CD8-positive, alpha-beta memory T cell (primary cell): Measurements from ENCODE around the gene RAD23B. TPM values are rescaled to one million over a fixed set of nuclear protein-coding genes. Genes with fewer than 3 reads are reported as not detected.

Experiments
- CTCF ChIA-PET: fragments of 350-600 bp; sonication (Branson Sonifier 250); formaldehyde crosslinking; loops from one replicate; lab custom pipeline; 2021; ENCODE audit warnings: antibody characterized with exemption; lab: Charles Lee
- POLR2A ChIA-PET: fragments of 350-600 bp; sonication (Branson Sonifier 250); formaldehyde crosslinking; loops from one replicate; lab custom pipeline; 2021; ENCODE audit warnings: antibody characterized with exemption; lab: Charles Lee
- DNase-seq, 5 donors: peaks; one replicate each; pipeline versions ENCODE4 v3.0.0 to v3.0.0-alpha.2; 2020 to 2022; ENCODE audit warnings: mixed read lengths in 1 of 5
- H3K27ac ChIP-seq: one replicate; pipeline ENCODE4 v1.7.0; 2013; ENCODE audit warnings: low read depth, mild to moderate bottlenecking, low read length, moderate library complexity
- H3K27me3 ChIP-seq: 2 replicates; pipeline ENCODE4 v1.7.0; 2013; ENCODE audit warnings: low read length, mild to moderate bottlenecking; ENCODE audit not compliant: insufficient read depth, poor library complexity, severe bottlenecking
- H3K36me3 ChIP-seq: 2 replicates; pipeline ENCODE4 v1.7.0; 2013; ENCODE audit warnings: mild to moderate bottlenecking, low read length, moderate library complexity; ENCODE audit not compliant: insufficient read depth
- H3K4me1 ChIP-seq: 2 replicates; pipeline ENCODE4 v1.7.0; 2013; ENCODE audit warnings: mild to moderate bottlenecking, low read length, moderate library complexity; ENCODE audit not compliant: insufficient read depth
- H3K4me3 ChIP-seq: 2 replicates; pipeline ENCODE4 v1.7.0; 2013; ENCODE audit warnings: mild to moderate bottlenecking, low read length
- H3K9me3 ChIP-seq: 2 replicates; pipeline ENCODE4 v1.7.0; 2013; ENCODE audit warnings: mild to moderate bottlenecking, low read length
- H3K27ac Mint-ChIP-seq, 8 donors: one replicate each; pipeline ENCODE4 v1.8.0; 2020 to 2021; ENCODE audit warnings: mixed read lengths in 8 of 8, mild to moderate bottlenecking in 6 of 8, inconsistent platforms in 3 of 8, moderate library complexity in 3 of 8
- H3K27me3 Mint-ChIP-seq, 2 donors: one replicate each; pipeline ENCODE4 v1.8.0; 2020 to 2021; ENCODE audit warnings: mixed read lengths in 2 of 2, mild to moderate bottlenecking in 1 of 2, moderate library complexity in 1 of 2
- H3K36me3 Mint-ChIP-seq, 3 donors: one replicate each; pipeline ENCODE4 v1.8.0; 2020 to 2021; ENCODE audit warnings: mixed read lengths in 3 of 3, inconsistent platforms in 1 of 3, mild to moderate bottlenecking in 1 of 3
- H3K4me1 Mint-ChIP-seq, 3 donors: one replicate each; pipeline ENCODE4 v1.8.0; 2020 to 2021; ENCODE audit warnings: mixed read lengths in 3 of 3, inconsistent platforms in 1 of 3, mild to moderate bottlenecking in 1 of 3
- H3K4me3 Mint-ChIP-seq, 7 donors: one replicate each; pipeline ENCODE4 v1.8.0; 2020 to 2021; ENCODE audit warnings: mixed read lengths in 7 of 7, mild to moderate bottlenecking in 6 of 7, moderate library complexity in 4 of 7, inconsistent platforms in 2 of 7
- H3K9me3 Mint-ChIP-seq, 5 donors: one replicate each; pipeline ENCODE4 v1.8.0; 2020 to 2022; ENCODE audit warnings: mixed read lengths in 5 of 5, mild to moderate bottlenecking in 3 of 5, moderate library complexity in 2 of 5, inconsistent platforms in 1 of 5
- polyA plus RNA-seq: library from polyadenylated mRNA; unstranded; fragments of 300-500 nt; fragmentation: Illumina TruSeq; gene quantifications from one replicate; pipeline ENCODE4 v1.2.3, GENCODE V29; 2021
- total RNA-seq, 2 experiments: library from RNA; stranded (reverse); gene quantifications; one replicate each; pipeline ENCODE4 v1.2.3, GENCODE V29; 2021

The RAD23B gene
- total and polyA plus RNA-seq, 3 experiments from 2014 or later: 12.1 to 150 (median 146) TPM

DNA sequence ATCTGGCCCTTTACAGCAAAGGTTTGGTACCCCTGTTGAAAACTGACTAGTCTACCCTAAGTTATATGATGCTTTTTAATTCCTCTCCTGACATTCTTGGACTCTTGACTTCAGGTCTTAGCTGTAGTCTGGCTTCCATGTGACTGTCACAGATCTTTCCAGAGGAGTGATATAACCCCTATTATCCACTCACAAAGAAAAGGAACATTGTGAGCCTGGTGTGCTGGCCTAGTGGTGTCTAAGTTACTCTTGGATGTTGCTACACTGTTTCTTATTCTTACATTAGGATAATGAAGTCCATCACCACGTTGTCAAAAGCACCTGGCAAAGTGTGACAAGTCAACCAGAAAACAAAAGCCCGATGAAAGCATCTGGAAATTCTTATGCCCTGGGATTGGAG is 49.8 kb downstream of the RAD23B start:
- POLR2A ChIA-PET: no interaction called here
- H3K27ac Mint-ChIP-seq: peak overlapping the region in 1 of 8 donors; percentile 17
- CTCF ChIA-PET: interaction anchor here (1.2 to 2.2 kb wide), 2 partner anchors 8 to 10 kb away, joined by 3 to 10 read pairs; no protein-coding TSS in a partner anchor

DNA sequence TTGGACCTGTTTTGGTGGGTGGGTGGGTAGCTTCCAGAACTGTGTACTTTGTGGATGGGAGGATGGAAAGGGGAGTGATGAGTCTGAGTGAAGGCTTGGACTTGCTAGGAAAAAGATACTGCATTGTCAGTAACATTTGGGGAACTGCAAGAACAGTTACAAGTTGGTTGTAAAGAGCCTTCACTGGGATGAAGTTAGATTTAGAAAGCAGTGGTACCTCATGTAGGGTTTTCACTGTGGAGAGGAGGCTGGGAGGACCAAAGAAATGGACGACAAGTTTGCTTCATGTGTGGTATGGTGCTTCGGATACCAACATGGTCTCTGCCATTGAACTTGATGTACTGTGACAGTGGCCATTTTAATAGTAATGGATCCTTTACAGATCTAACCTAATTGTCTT is 50.3 kb downstream of the RAD23B start:
- H3K36me3 ChIP-seq: peaks cover 31% of the 10 kb centered on the region
- H3K9me3 Mint-ChIP-seq: no peaks in the 10 kb centered on the region
- H3K36me3 Mint-ChIP-seq: peaks cover 14 to 74% (median 24%) of the 10 kb centered on the region in 3 donors

More for the DNA sequence above, 49.8 kb downstream of the RAD23B start:
- Mint-ChIP-seq H3K4me3 (no peak overlapping the region), H3K4me1 (peaks cover 3 to 11% (median 4%) of the 10 kb centered on the region in 3 donors), H3K36me3 (peaks cover 18 to 79% (median 26%) of the 10 kb centered on the region in 3 donors), H3K27me3 (no peaks in the 10 kb centered on the region), H3K9me3 (no peaks in the 10 kb centered on the region)
- no peaks in the 10 kb centered on the region for H3K27me3 ChIP-seq
- no peak for DNase-seq
- no peaks in the 10 kb centered on the region for H3K4me1 ChIP-seq
- H3K4me3 ChIP-seq: no peak overlapping the region
- H3K9me3 ChIP-seq: no peaks in the 10 kb centered on the region
- H3K27ac ChIP-seq: no peak overlapping the region
- peaks cover 31% of the 10 kb centered on the region for H3K36me3 ChIP-seq

DNA sequence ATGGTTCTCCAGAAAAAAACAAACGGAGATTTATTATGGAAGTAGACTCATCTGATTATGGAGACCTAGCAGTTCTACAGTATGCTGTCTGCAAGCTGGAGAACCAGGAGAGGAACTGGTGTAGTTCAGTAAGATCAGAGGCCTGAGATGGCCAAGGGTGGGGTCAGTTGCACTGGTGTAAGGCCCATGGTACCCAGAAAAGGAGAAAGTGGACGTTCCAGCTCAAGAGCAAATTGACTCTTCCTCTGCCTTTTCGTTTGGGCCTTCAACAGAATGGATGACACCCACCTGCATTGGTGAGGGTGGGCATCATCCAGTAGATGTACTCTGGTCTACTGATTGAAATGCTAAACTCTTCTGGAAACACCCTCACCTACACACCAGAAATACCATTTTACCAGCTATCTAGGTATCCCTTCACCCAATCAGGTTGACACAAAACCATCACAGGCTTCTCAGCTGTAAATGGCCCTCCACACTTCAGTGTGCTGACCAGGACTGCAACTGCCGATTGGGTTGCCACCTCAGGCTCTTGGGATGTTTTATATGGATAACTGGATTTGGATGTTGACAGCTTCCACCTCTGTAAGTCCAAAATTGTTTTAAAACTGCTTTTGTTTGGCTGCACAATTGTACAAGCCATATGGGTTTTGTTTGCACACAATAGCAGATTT is 51.2 kb downstream of the RAD23B start:
- Histone ChIP-seq H3K27me3 (no peaks in the 10 kb centered on the region), H3K27ac (no peak overlapping the region), H3K4me3 (no peak overlapping the region), H3K4me1 (no peaks in the 10 kb centered on the region), H3K9me3 (no peaks in the 10 kb centered on the region), H3K36me3 (peaks cover 28% of the 10 kb centered on the region)
- Mint-ChIP-seq H3K4me1 (peaks cover 3 to 6% (median 4%) of the 10 kb centered on the region in 3 donors), H3K27me3 (no peaks in the 10 kb centered on the region), H3K4me3 (no peak overlapping the region), H3K9me3 (no peaks in the 10 kb centered on the region), H3K27ac (peak overlapping the region in 1 of 8 donors; percentile 79), H3K36me3 (peaks cover 14 to 68% (median 24%) of the 10 kb centered on the region in 3 donors)
- DNase-seq: no peak
- POLR2A ChIA-PET: interaction anchor here (0.7 kb wide), 1 partner anchor 52 kb away, joined by 3 read pairs; the partner anchor contains the start of gene RAD23B
- CTCF ChIA-PET: interaction anchor here (0.6 to 1.4 kb wide), 3 partner anchors 37 to 95 kb away, joined by 3 to 4 read pairs (median 4); no protein-coding TSS in a partner anchor

More for the DNA sequence above, 50.3 kb downstream of the RAD23B start:
- Mint-ChIP-seq H3K4me3 (no peak overlapping the region), H3K27me3 (no peaks in the 10 kb centered on the region), H3K27ac (peak overlapping the region in 1 of 8 donors; percentile 50), H3K4me1 (peaks cover 3 to 6% (median 4%) of the 10 kb centered on the region in 3 donors)
- H3K9me3 ChIP-seq: no peaks in the 10 kb centered on the region
- CTCF ChIA-PET: interaction anchor here (0.6 to 2.2 kb wide), 5 partner anchors 8 to 94 kb away, joined by 3 to 10 read pairs (median 4); no protein-coding TSS in a partner anchor
- H3K27ac ChIP-seq: no peak overlapping the region
- no peaks in the 10 kb centered on the region for H3K4me1 ChIP-seq
- no peaks in the 10 kb centered on the region for H3K27me3 ChIP-seq
- POLR2A ChIA-PET: no interaction called here
- DNase-seq: no peak
- H3K4me3 ChIP-seq: no peak overlapping the region

DNA sequence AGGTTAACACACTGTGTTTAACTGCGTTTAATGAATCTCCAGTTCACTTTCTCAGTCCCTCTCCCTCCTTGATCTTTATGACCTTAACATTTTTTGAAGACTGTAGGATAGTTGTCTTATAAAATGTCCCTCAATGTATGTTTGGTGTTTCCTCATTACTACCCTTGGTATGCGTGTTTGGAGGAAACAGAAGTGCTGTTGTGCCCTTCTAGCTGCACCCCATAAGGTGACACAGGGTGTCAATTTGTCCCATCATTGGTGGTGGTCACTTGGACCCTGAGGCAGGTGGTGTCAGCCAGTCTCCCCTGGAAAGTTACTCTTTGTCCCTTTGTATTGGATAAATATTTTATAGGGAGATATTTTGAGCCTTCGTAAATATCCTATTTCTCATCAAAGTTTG is 52.3 kb downstream of the RAD23B start:
- no peak overlapping the region for H3K4me3 ChIP-seq
- H3K27ac Mint-ChIP-seq: peak overlapping the region in 2 of 8 donors; percentile 38 to 64
- H3K4me3 Mint-ChIP-seq: no peak overlapping the region
- H3K27me3 ChIP-seq: no peaks in the 10 kb centered on the region
- CTCF ChIA-PET: no interaction called here
- no peaks in the 10 kb centered on the region for H3K27me3 Mint-ChIP-seq
- no peak overlapping the region for H3K27ac ChIP-seq
- H3K36me3 ChIP-seq: peaks cover 21% of the 10 kb centered on the region
- H3K36me3 Mint-ChIP-seq: peaks cover 14 to 57% (median 23%) of the 10 kb centered on the region in 3 donors
- no peaks in the 10 kb centered on the region for H3K9me3 Mint-ChIP-seq
- DNase-seq: no peak
- H3K9me3 ChIP-seq: no peaks in the 10 kb centered on the region
- peaks cover 4 to 6% (median 4%) of the 10 kb centered on the region in 3 donors for H3K4me1 Mint-ChIP-seq
- H3K4me1 ChIP-seq: no peaks in the 10 kb centered on the region
- POLR2A ChIA-PET: no interaction called here

DNA sequence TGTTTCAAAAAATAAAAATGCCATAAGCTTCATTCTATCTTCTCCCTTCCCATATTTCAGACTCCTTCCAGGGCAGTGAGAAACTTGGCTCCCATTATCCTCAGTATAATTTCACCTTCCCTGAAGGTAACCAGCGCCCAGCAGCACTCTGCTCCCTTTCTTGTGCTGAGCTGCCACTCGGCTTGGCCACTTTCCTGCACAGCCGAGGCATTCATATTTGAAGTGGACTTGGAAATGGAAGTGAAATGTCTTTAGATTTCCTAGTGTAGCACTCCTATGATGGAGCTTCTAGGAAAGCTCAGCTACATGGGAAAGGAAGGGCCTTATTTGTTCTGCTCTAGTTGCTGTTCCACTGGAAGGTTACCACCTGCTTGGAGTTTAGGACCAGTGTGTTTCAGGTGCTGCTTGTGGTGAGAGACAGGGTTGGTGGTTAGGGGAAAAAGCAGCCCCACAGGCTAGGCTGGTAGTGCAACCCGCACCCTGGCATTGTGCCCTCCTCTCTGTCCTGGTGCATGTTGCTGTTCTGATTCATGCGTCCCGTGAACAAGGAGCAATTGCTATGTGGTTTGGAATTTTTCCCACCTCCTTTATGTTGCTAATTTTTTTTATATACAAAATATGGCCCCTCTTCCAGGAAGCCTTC is 53.8 kb downstream of the RAD23B start:
- H3K4me3 Mint-ChIP-seq: no peak overlapping the region
- no peak overlapping the region for H3K4me3 ChIP-seq
- DNase-seq: no peak
- CTCF ChIA-PET: interaction anchor here (1.1 kb wide), 1 partner anchor 97 kb away, joined by 3 read pairs; no protein-coding TSS in a partner anchor
- H3K27me3 ChIP-seq: no peaks in the 10 kb centered on the region
- peaks cover 6 to 12% (median 11%) of the 10 kb centered on the region in 3 donors for H3K4me1 Mint-ChIP-seq
- no peaks in the 10 kb centered on the region for H3K9me3 ChIP-seq
- H3K9me3 Mint-ChIP-seq: no peaks in the 10 kb centered on the region
- POLR2A ChIA-PET: no interaction called here
- no peaks in the 10 kb centered on the region for H3K27me3 Mint-ChIP-seq
- no peak overlapping the region for H3K27ac ChIP-seq
- peak overlapping the region in 5 of 8 donors; percentile 10 to 37 (median 17) for H3K27ac Mint-ChIP-seq
- H3K4me1 ChIP-seq: no peaks in the 10 kb centered on the region
- peaks cover 14% of the 10 kb centered on the region for H3K36me3 ChIP-seq
- peaks cover 8 to 42% (median 10%) of the 10 kb centered on the region in 3 donors for H3K36me3 Mint-ChIP-seq

DNA sequence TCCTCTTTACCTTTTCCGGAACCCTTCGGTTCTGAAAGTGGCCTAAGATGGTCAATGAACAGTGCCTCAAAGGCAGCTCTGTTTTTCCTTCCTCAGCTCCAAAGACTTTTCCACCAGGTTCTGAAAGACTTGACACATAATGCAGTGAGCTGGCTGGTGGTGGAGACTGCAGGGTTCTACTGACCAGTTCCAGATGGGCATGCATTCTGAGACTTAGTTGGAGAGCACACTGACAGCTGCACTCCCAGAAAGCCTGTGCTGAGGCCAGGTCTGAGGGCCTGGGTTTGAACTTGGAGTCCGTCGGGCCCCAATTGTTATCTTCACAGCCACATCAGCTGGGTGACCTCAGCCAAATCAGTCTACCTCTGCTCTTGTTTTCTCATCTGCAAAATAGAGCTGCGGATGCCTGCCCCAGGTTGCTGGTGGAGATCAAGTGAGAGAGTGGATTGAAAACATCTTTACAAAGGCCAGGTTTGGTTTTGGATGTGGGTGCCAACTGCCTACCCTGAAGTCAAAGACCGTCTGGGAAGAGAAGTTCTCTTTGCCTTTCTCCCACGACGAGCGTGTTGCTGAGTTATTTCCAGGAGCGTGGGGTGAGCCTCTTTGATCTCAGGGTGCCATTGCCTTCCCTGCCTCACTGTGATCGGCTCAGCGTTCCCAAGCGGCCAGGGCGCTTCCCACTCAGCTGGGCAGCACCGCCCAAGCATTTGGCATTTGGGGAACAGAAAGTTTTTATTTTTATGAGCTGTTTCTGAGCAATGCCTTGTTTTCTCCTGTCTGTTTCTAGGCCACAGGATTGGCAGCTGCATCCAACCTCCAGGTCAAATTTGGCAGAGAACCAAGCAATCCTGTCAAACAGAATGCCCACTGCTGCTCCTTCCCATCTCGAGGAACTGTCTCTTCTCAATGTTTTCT is 54.9 kb downstream of the RAD23B start:
- H3K36me3 Mint-ChIP-seq: peaks cover 3 to 31% (median 5%) of the 10 kb centered on the region in 3 donors
- ChIA-PET CTCF (interaction anchor here (0.9 to 1.1 kb wide), 2 partner anchors 98 kb away, joined by 3 to 4 read pairs; no protein-coding TSS in a partner anchor), POLR2A (interaction anchor here (1.0 kb wide), 1 partner anchor 55 kb away, joined by 3 read pairs; the partner anchor contains the start of gene RAD23B)
- Histone ChIP-seq H3K9me3 (no peaks in the 10 kb centered on the region), H3K36me3 (peaks cover 5% of the 10 kb centered on the region), H3K4me3 (no peak overlapping the region), H3K27me3 (no peaks in the 10 kb centered on the region), H3K4me1 (no peaks in the 10 kb centered on the region), H3K27ac (no peak overlapping the region)
- H3K27me3 Mint-ChIP-seq: no peaks in the 10 kb centered on the region
- no peaks in the 10 kb centered on the region for H3K9me3 Mint-ChIP-seq
- H3K4me3 Mint-ChIP-seq: no peak overlapping the region
- peaks cover 6 to 12% (median 11%) of the 10 kb centered on the region in 3 donors for H3K4me1 Mint-ChIP-seq
- DNase-seq: no peak
- H3K27ac Mint-ChIP-seq: peak overlapping the region in 3 of 8 donors; percentile 10 to 38 (median 29)

DNA sequence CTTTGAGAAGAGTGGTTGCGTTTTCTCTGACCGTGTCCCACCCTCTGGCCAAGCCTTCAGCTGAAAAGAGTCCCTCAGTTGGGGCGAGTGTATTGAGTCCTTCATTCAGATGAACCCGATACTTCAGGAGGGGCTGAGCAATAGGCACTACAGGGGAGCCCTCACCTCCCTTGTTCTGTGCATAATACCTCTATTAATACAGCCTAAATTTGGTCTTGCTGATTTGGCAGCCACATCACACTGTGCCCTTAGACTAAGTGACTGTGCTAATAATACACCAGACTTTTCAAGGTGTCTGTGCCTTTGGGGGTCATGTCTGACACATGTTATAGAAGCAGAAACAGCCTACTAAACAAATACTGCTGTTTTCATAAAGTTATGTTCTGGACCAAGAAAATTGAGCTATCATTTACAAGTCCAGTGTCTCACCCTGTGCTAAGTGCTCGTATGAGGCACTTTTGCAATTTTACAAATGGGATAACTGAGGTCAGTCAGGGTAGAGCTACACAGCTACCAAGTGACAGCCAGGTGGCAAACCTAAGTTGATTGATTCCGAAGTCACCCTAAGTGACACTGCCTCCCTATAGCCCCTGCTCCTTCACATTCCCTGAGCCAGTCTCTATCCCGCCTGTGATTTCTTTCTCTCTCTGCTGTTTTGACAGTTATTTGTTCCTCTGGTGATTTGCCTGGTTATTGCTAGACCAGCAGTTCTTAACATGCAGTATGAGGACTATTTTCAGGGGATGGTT is 56.0 kb downstream of the RAD23B start:
- H3K36me3 ChIP-seq: peaks cover under 1% of the 10 kb centered on the region
- no peak overlapping the region for H3K27ac ChIP-seq
- ChIA-PET POLR2A (interaction anchor here (1.0 kb wide), 1 partner anchor 56 kb away, joined by 3 read pairs; the partner anchor contains the start of gene RAD23B), CTCF (interaction anchor here (4.3 kb wide), 1 partner anchor 98 kb away, joined by 55 read pairs; no protein-coding TSS in a partner anchor)
- H3K4me3 ChIP-seq: no peak overlapping the region
- Mint-ChIP-seq H3K36me3 (peaks cover 0 to 19% (median 1%) of the 10 kb centered on the region in 3 donors), H3K4me1 (peaks cover 6 to 12% (median 9%) of the 10 kb centered on the region in 3 donors), H3K4me3 (no peak overlapping the region), H3K9me3 (no peaks in the 10 kb centered on the region), H3K27ac (peak overlapping the region in 4 of 8 donors; percentile 19 to 51 (median 33)), H3K27me3 (no peaks in the 10 kb centered on the region)
- no peak for DNase-seq
- no peaks in the 10 kb centered on the region for H3K27me3 ChIP-seq
- no peaks in the 10 kb centered on the region for H3K9me3 ChIP-seq
- H3K4me1 ChIP-seq: no peaks in the 10 kb centered on the region
